VCaP (cell line): Measurements from ENCODE around the gene IL36B.

Experiments used
- H3K27ac ChIP-seq: fragments of 450-650 bp; 2 replicates; pipeline ENCODE4 v1.5.1; 2017
- TF ChIP-seq, protein P1 (sequence below): fragments of 450-650 bp; conservative IDR thresholded peaks from 2 replicates; pipeline ENCODE4 v1.5.1; 2017; ENCODE audit warnings: mild to moderate bottlenecking, moderate library complexity

The IL36B gene

DNA sequence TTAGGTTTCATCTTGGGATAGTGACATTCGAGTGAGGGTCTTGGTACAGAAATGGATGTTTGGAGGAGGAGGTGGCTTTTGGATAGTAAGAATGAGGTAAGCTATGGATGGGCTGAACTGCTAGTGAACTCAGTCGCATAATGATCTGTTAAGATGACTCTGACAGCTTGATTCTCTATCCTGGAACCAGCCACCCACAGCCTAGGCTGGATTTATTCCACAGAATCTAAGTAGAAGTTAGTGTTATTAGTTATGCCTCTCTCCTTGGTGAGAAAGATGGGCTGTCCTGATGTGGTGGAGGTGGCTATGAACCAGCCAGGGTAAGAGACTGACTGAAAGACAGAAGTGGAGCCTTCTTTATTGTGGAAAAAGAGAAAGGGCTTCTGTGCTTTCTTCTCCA is 25.0 kb downstream of the IL36B start:
- no peak overlapping the region for H3K27ac ChIP-seq
- TF ChIP-seq, protein P1, sequence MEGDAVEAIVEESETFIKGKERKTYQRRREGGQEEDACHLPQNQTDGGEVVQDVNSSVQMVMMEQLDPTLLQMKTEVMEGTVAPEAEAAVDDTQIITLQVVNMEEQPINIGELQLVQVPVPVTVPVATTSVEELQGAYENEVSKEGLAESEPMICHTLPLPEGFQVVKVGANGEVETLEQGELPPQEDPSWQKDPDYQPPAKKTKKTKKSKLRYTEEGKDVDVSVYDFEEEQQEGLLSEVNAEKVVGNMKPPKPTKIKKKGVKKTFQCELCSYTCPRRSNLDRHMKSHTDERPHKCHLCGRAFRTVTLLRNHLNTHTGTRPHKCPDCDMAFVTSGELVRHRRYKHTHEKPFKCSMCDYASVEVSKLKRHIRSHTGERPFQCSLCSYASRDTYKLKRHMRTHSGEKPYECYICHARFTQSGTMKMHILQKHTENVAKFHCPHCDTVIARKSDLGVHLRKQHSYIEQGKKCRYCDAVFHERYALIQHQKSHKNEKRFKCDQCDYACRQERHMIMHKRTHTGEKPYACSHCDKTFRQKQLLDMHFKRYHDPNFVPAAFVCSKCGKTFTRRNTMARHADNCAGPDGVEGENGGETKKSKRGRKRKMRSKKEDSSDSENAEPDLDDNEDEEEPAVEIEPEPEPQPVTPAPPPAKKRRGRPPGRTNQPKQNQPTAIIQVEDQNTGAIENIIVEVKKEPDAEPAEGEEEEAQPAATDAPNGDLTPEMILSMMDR, result no peak

DNA sequence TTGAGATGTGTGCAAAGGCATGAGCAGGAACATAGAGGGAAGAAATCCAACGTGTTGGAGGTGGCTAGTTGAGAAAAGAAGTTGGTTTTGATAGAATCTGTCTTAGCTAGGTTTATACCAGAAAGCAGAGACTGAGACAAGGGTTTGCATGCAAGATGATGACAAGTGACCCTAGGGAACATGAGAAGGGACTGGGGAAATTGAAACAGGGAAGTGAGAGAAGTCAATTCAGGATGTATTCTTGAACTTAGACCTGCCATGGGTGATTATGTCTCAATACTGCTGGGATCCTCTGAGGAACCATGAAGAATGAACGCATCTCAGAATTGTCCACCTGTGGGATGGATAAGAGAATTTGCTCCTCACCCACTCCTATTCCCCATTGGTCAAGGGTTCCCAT is 26.9 kb downstream of the IL36B start:
- no peak overlapping the region for H3K27ac ChIP-seq
- TF ChIP-seq, protein P1, result no peak

DNA sequence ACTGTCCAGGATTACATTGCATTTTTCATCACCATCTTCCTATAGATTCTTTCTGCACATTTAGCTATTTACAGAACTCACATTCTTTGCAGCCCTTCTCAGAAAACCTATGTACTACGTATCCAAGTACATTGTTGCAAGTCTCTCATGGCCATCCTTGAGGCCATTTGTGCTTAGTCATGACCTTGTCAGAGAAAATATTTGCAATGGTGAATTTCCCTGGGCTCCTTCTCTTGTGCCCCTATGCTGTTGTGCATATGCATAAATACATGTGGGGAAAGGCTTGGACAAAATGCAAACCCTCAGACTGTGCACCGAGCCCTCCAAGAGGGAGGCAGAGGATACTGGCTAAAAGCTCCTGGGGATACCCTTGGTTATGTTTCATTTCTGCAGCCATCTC is 27.9 kb downstream of the IL36B start:
- H3K27ac ChIP-seq, result no peak overlapping the region
- TF ChIP-seq, protein P1, result no peak

- TF ChIP-seq, protein P1, result no peak
- no peak overlapping the region for H3K27ac ChIP-seq
Measured at GRCh38 chr2:113021312-113021711, 31.4 kb downstream of the IL36B start.

DNA sequence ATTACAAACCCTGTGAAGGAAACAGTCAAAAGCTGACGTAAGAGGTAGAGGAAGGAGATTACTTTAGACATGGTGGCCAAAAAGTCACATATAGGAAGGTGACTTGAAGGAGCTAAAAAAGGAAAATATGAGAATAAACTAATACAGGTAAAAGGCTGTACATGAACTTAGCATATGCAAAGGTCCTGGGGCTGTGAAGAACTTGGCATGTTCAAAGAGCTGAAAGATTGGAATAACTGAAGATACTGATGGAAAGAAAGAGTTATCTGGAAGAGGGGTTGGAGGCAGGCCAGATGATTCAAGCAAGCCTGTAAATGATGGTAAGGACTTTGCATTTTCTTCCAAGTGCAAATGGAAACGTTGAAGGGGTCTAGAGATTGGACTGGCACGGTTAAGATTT is 34.2 kb downstream of the IL36B start:
- TF ChIP-seq, protein P1, result no peak
- no peak overlapping the region for H3K27ac ChIP-seq

DNA sequence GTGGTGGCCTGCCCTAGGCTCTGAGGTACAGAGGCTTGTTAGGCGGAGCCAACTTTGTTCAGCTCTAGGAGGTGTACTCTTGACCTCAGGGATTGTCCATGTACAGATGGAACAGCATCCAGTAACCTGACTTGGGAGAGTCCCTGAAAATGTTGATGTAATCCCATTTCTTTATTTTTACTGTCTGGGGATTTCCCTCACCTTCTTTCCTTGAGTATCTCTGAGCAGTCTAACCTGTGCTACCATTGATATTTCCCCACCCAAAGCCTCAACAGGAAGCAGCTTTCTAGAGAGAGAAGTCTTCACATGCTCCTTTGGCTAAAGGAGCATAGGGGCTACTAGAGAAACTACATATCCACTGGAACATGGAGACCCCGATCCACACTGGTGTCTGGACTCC is 37.0 kb downstream of the IL36B start:
- H3K27ac ChIP-seq, result no peak overlapping the region
- TF ChIP-seq, protein P1, result no peak

DNA sequence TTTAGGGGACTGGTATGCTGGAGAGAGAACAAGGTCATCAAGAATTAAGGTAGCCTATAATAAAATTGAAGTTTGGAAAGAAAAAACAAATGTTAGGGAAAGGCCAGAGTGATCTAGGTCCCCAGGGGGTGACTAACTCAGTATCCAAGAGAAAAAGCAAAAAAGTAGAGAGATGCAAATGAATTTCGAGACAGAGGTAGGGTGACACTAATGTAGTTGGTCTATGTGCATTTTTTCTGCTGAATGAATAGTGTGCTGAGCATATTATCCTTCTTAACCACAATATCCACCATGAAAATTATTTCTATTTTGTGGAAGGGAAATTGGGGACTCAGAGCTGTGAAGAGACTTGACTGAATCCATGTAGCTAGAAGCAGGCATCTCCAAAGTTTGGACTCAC is 37.6 kb downstream of the IL36B start:
- no peak overlapping the region for H3K27ac ChIP-seq
- TF ChIP-seq, protein P1, result no peak

DNA sequence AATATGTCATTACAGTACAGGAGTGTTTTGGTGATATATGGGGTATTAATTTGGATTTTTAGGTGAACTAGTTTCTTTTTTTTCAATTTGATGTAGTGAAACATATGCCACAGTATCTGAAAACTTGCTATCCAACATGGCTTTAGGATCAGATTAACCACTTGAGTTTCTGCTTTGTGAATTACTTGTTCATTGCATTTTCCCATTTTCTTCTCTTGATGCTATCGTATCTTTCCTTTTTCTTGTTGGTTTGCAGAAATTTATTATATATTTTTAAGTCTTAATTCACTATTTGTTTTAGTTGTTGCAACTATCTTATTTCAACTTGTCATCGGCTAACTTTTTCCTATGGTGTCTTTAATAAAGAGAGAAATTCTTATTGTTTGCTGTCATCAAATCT is 38.6 kb downstream of the IL36B start:
- no peak overlapping the region for H3K27ac ChIP-seq
- TF ChIP-seq, protein P1, result no peak
